Kidney (tissue), 14 donors: ENCODE measurements around the gene COL9A2. TPM values are rescaled to one million over a fixed set of nuclear protein-coding genes. Genes with fewer than 3 reads are reported as not detected.
A peak's percentile ranks its signal among the peaks of the same experiment; 100 is the strongest.

Source experiments
- DNase-seq, 5 donors: peaks; one replicate each; pipeline ENCODE4 v3.0.0-alpha.2; 2013 to 2020
- FAIRE-seq: peaks from 2 replicates; lab custom pipeline; 2012; peaks lifted over from hg19 to GRCh38; lab: Jason Lieb, UNC
- H3K27ac ChIP-seq, 2 donors: one replicate each; pipeline ENCODE4 v1.7.0; 2013; ENCODE audit warnings: low read depth in 2 of 2, low read length in 2 of 2, inconsistent platforms in 1 of 2
- H3K27me3 ChIP-seq: one replicate; pipeline ENCODE4 v1.7.1; 2013; ENCODE audit warnings: low read length, inconsistent platforms; ENCODE audit not compliant: control insufficient read depth, insufficient read depth
- H3K36me3 ChIP-seq, 3 donors: one replicate each; pipeline versions ENCODE4 v1.7.0 to v1.7.1; 2013; ENCODE audit warnings: low read length in 3 of 3, control low read depth in 1 of 3, inconsistent platforms in 1 of 3; ENCODE audit not compliant: insufficient read depth in 3 of 3, control insufficient read depth in 2 of 3
- H3K4me1 ChIP-seq, 3 donors: one replicate each; pipeline versions ENCODE4 v1.7.0 to v1.7.1; 2013; ENCODE audit warnings: low read length in 3 of 3, inconsistent platforms in 1 of 3, low read depth in 1 of 3; ENCODE audit not compliant: control insufficient read depth in 2 of 3, insufficient read depth in 2 of 3
- H3K4me3 ChIP-seq, 3 donors: one replicate each; pipeline versions ENCODE4 v1.7.0 to v1.8.1; 2013; ENCODE audit warnings: low read length in 3 of 3, control low read depth in 1 of 3, inconsistent platforms in 1 of 3
- H3K9ac ChIP-seq, 3 donors: one replicate each; pipeline versions ENCODE4 v1.7.0 to v1.7.1; 2013; ENCODE audit warnings: low read length in 3 of 3, control low read depth in 1 of 3, inconsistent platforms in 1 of 3
- H3K9me3 ChIP-seq, 3 donors: one replicate each; pipeline versions ENCODE4 v1.7.0 to v1.7.1; 2013; ENCODE audit warnings: low read length in 3 of 3, control low read depth in 1 of 3, inconsistent platforms in 1 of 3; ENCODE audit not compliant: control insufficient read depth in 2 of 3, insufficient read depth in 1 of 3
- intact Hi-C: fragments of 100-400 bp; cut with DNase I; formaldehyde crosslinking; loops from one replicate; pipeline ENCODE4 v1.11.1; 2022
- polyA plus RNA-seq: library from polyadenylated mRNA; stranded (reverse); fragments of 350-450 nt; fragmentation: Illumina TruSeq; extraction: RNeasy Lipid Tissue Mini Kit (QIAGEN cat#74804); gene quantifications from one replicate; pipeline ENCODE4 v1.2.3, GENCODE V29; 2014; ENCODE audit warnings: low read depth, low replicate concordance; ENCODE audit not compliant: insufficient read depth
- total RNA-seq: library from RNA; stranded (reverse); fragmentation: NEBNext Ultra II Directional; extraction: Animal tissue kit (Norgen Biotek cat#: 25700); gene quantifications from one replicate; pipeline ENCODE4 v1.2.1, GENCODE V29; 2021
- TF ChIP-seq, protein P1 (sequence below): IDR thresholded peaks from 3 replicates; pipeline ENCODE4 v1.5.1; 2012; ENCODE audit warnings: mild to moderate bottlenecking, moderate library complexity, borderline replicate concordance; ENCODE audit not compliant: insufficient read depth; ENCODE audit errors: extremely low read depth
- donor health status: control.
- donor health status: control.
- donor health status: control.
- donor health status: control.
- donor health status: control.
- donor health status: DM: yes; HTN: yes; CAD: no.
- donor health status: Normal renal cell carcinoma (clear cell type).

Gene COL9A2
- total and polyA plus RNA-seq, 2 donors from 2014 or later = 13.8 to 16.6 TPM

DNA sequence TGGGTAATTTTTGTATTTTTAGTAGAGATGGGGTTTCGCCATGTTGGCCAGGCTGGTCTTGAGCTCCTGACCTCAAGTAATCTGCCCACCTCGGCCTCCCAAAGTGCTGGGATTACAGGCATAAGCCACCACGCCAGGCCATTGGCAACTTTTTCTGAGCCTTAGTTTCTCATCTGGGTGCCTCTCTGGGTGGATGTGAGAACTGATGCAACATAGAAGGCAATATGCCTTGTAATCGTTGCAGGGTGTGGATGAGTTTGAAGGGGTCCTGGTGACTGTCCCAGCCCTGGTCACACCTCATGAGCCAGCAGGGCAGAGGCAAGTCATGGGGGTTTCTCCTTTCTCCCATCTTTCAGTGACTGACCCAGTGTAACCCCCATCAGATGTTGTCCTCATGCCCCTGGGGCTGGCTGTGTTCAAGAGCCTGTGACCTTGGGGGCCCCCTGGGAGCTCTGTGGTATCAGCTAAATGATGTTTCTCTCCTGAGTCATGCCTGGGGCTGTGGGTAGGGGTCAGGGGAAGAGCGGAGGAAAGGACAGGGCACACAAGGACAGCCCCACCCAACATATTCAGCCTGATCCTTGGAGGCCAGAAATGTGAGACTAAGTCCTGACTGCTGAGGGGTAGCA lies 3.6 kb downstream of the COL9A2 start:
- Histone ChIP-seq H3K9me3 (no peaks in the 10 kb centered on the region), H3K36me3 (peaks cover 0 to 2% (median 0%) of the 10 kb centered on the region in 3 donors), H3K27ac (no peak overlapping the region), H3K4me3 (no peak overlapping the region), H3K4me1 (peaks cover 0 to 10% (median 2%) of the 10 kb centered on the region in 3 donors), H3K9ac (no peak overlapping the region), H3K27me3 (no peaks in the 10 kb centered on the region)
- TF ChIP-seq, protein P1, sequence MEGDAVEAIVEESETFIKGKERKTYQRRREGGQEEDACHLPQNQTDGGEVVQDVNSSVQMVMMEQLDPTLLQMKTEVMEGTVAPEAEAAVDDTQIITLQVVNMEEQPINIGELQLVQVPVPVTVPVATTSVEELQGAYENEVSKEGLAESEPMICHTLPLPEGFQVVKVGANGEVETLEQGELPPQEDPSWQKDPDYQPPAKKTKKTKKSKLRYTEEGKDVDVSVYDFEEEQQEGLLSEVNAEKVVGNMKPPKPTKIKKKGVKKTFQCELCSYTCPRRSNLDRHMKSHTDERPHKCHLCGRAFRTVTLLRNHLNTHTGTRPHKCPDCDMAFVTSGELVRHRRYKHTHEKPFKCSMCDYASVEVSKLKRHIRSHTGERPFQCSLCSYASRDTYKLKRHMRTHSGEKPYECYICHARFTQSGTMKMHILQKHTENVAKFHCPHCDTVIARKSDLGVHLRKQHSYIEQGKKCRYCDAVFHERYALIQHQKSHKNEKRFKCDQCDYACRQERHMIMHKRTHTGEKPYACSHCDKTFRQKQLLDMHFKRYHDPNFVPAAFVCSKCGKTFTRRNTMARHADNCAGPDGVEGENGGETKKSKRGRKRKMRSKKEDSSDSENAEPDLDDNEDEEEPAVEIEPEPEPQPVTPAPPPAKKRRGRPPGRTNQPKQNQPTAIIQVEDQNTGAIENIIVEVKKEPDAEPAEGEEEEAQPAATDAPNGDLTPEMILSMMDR = no peak
- FAIRE-seq (no peak), DNase-seq (no peak)
- intact Hi-C loops = no loop called here

DNA sequence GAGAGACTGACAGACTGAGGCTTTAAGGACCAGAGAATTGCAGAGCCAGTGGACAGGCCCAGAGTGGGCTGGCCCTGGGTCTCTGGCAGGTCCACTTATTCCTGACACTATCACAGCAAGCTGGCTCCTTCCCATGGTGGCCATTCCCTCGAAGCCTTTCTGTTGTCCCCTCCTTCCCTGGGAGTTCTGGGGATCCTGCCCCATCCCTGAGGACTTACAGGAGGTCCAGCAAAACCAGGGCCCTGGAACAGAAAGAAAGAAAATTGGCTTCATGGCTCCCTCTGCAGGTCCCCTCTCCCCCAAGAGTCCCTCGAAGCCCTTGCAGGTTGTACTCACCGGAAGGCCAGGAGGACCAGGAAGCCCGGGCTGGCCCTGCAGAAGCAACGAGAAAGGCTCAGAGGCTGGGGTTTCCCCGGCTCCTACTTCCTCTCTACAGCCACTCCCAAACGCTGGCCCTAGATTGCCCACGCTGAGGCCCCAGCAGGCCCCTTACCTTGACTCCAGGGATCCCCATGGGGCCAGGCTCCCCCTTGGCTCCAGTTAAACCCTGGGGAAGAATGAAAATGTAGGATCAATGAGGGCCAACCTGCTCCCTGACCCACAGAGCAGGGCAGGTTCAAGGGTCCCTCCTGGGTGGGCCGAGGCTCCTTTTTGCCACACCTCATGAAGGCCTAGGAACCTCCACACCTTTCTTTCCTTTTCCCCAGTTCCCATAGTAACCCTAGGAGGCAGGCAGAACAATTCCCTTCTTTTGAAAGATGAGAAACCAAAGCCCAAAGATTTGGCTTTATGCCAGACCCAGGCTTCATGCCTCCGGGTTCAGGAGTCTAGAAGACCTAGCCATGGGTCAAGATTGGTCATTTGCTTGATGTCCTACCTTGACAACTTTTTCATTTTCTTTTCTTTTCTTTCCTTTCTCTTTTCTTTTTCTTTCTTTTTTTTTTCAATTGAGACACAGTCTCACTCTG lies 4.6 kb downstream of the COL9A2 start:
- peaks cover 0 to 10% (median 2%) of the 10 kb centered on the region in 3 donors for H3K4me1 ChIP-seq
- H3K9ac ChIP-seq = no peak overlapping the region
- DNase-seq = peak in 1 of 5 donors; percentile 19
- FAIRE-seq = no peak
- H3K9me3 ChIP-seq = no peaks in the 10 kb centered on the region
- TF ChIP-seq, protein P1 = no peak
- intact Hi-C loops = no loop called here
- no peak overlapping the region for H3K27ac ChIP-seq
- H3K4me3 ChIP-seq = no peak overlapping the region
- H3K36me3 ChIP-seq = peaks cover 0 to 2% (median 0%) of the 10 kb centered on the region in 3 donors
- H3K27me3 ChIP-seq = no peaks in the 10 kb centered on the region

DNA sequence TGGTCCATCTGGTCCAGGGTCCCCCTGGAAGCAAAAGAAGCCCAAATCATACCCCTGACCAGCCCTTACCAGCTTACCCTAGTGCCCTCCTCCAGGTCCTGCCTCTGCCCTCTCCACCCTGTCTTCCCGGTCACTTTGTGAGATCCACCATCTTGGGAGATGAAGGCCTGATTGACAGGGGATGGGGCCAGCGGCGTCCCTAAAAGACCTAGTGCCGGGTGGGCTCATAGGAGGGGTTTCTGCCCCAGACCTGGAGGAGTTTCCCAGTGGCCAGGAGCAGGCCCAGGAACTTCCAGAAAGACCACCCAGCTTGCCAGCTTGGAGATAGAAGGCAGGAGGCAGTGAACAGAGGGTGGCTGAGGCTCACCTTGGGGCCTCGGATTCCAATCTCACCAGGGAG lies 5.4 kb downstream of the COL9A2 start:
- Histone ChIP-seq H3K27me3 (no peaks in the 10 kb centered on the region), H3K36me3 (peaks cover 0 to 2% (median 0%) of the 10 kb centered on the region in 3 donors), H3K27ac (no peak overlapping the region), H3K4me1 (peaks cover 0 to 8% (median 2%) of the 10 kb centered on the region in 3 donors), H3K9ac (no peak overlapping the region), H3K4me3 (no peak overlapping the region), H3K9me3 (no peaks in the 10 kb centered on the region)
- TF ChIP-seq, protein P1 = no peak
- intact Hi-C loops = no loop called here
- no peak for FAIRE-seq
- no peak for DNase-seq
